KBM-7 (cell line): ENCODE measurements around the gene NUBP1.
"Not testable (repeated sequence)": the region's sequence is repeated elsewhere in the genome, so short reads cannot be mapped to it uniquely, and the experiment has no call there.

Experiments used
- DNase-seq: peaks from one replicate; pipeline ENCODE4 v3.0.0-alpha.2; 2015
- in situ Hi-C: fragments of 300-500 bp; cut with MboI; formaldehyde crosslinking; loops from 2 replicates; pipeline ENCODE4 v1.14.3; 2020; ENCODE audit warnings: low sequenced_read_pairs, low pct_unique_long_range_greater_than_20kb, mixed read lengths

NUBP1 gene

DNA sequence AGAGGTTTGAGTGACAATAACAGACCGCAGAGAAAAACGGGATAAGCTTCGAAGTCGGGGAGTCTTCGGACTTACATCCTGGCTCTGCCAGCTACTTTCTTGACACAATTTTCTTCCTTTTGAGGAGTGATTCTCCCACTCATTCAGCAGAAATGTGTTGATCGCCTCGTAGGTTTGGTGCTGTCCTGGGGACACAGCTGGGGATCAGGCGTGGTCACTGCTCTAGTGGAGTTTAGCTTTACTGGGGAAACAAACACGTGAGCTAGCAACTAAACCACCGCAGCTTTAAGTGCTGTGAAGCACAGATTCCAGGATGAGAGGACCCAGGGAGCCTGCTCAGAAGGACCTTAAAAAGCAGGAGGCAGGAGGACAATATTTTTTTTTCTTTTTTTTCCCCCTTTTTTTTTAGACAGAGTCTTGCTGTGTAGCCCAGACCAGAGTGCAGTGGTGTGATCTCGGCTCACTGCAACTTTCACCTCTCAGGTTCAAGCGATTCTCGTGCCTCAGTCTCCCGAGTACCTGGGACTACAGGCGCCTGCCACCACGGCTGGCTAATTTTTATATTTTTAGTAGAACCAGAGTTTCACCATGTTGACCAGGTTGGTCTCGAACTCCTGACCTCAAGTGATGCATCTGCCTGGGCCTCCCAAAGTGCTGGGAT, 858 bp downstream of the NUBP1 start:
- in situ Hi-C loops: loop anchor here (25.0 kb wide), 1 partner anchor 482 kb away; no protein-coding TSS in a partner anchor
- no peak for DNase-seq

DNA sequence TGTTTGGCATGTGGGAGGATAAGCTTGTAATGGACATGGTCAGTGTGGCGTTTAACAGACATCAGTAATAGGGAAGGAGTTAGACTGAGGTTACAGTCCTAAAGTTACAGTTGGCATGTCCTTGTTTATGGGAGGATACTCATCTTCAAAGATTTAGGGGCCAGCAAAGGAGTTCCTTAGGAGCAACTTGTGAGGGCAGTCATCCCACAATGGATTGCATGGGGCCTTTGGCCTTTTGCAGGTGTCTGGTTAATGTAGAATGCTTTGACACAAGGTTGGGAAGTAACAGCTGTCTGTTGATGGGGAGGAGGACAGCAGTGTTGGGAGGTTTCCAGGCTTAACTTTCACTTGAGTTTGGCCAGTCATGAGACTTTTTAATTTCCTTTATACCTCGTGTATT, 2.2 kb downstream of the NUBP1 start:
- in situ Hi-C loops: loop anchor here (25.0 kb wide), 1 partner anchor 484 kb away; no protein-coding TSS in a partner anchor
- DNase-seq: no peak

DNA sequence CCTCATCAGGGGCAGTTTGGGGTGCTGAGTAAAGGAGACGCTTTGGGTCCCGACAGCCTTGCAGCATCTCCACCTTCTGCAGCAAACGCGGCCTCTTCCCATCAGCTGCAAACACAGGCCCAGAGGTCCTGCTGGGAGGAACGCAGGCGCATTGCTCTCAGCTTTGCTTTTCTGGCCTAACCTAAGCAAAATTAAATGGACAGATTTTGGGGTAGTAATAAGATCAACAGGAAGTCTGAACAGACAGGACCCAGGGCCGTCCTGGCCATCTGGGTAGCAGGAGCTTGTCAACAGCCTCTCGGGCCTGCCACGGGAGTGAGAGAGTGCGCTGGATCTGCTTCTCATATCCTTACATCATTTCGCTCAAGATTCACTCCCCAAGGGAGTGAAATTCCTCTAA, 7.2 kb downstream of the NUBP1 start:
- DNase-seq: no peak
- in situ Hi-C loops: no loop called here

- in situ Hi-C loops: no loop called here
- DNase-seq: no peak
These were observed 7.7 kb downstream of the NUBP1 start for GRCh38 chr16:10751291-10751697.

DNA sequence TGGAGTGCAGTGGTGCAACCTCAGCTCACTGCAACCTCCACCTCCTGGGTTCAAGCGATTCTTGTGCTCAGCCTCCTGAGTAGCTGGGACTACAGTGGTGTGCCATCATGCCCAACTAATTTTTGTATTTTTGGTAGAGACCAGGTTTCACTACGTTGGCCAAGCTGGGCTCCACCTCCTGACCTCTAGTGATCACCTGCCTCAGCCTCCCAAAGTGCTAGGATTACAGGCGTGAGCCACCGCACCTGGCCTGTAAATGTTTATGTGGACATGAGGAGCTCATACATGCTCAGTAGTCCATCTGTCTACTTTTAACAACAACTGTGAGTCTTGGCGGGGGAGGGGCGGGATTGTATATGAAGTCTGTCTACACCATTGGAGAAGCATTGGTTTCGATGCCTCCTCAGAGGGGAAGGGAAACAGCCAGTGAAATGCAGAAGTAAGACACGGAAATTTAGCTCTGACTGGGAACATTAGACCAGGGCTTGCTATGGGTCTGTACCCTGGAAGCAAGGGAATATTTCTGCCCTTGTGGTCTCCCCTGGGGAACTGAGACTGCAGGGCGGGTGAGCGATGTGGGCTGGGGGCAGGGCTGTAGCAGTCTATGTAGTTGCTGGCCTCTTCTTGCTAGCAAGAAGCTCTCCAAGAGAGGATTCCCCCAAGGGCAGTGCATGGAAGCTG, 9.3 kb downstream of the NUBP1 start:
- in situ Hi-C loops: no loop called here
- DNase-seq: peak; percentile 82

DNA sequence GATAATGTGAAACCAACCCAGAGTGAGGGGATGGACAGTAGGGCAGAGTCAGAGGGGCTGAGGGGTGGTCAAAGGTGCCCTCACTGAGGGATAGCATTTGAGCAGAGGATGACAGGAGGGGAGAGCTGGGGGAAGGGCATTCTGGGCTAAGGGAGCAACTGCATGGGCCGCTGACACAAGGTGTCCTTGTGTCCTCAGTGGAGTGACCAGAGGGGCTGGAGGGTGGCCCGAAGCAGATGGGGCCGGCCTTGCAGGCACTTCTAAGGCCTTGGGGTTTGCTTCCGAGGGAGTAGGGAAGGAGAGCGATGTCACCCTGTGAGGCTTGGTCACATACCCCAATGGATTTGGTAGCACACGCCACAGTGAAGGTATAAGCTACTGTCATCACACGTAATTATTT, 10.0 kb downstream of the NUBP1 start:
- in situ Hi-C loops: no loop called here
- DNase-seq: no peak

GRCh38 chr16:10754941-10755340, 11.3 kb downstream of the NUBP1 start:
- in situ Hi-C loops: no loop called here
- no peak for DNase-seq

GRCh38 chr16:10756574-10756973, 12.9 kb downstream of the NUBP1 start:
- in situ Hi-C loops: no loop called here
- DNase-seq: peak; percentile 54

- in situ Hi-C loops: no loop called here
- no peak for DNase-seq
These were observed 17.2 kb downstream of the NUBP1 start for GRCh38 chr16:10760858-10761257.

GRCh38 chr16:10761373-10761772, 17.7 kb downstream of the NUBP1 start:
- no peak for DNase-seq
- in situ Hi-C loops: no loop called here

- in situ Hi-C loops: no loop called here
- DNase-seq: no peak
These were observed 18.8 kb downstream of the NUBP1 start for GRCh38 chr16:10762336-10763016.

- no peak for DNase-seq
- in situ Hi-C loops: no loop called here
These were observed 19.8 kb downstream of the NUBP1 start for GRCh38 chr16:10763456-10763855.

DNA sequence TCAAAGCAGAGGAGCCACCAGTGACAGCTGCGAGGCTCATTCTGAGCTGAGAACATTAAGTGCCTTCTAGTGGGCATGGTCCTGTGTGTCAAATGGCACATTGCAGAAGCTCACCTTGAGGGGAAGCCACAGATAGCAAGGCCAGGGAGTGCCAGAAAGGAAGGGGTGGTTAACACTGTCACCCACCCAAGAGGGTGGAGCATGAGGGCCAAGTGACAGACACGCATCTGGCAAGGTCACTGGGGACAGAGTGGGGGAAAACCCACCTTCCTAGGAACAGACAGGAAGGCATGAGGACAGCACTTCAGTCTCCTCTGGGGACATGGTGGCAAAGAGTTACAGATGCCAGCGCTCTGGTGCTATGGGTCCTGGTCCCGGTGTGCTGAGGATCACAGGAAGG, 22.1 kb downstream of the NUBP1 start:
- in situ Hi-C loops: no loop called here
- no peak for DNase-seq

- in situ Hi-C loops: no loop called here
These were observed 23.5 kb downstream of the NUBP1 start for GRCh38 chr16:10767127-10767526.

GRCh38 chr16:10769381-10769780, 25.7 kb downstream of the NUBP1 start:
- in situ Hi-C loops: no loop called here
- no peak for DNase-seq

More at GRCh38 chr16:10767127-10767526, 23.5 kb downstream of the NUBP1 start:
- DNase-seq: no peak

GRCh38 chr16:10770907-10771306, 27.3 kb downstream of the NUBP1 start:
- DNase-seq: peak; percentile 53
- in situ Hi-C loops: no loop called here

DNA sequence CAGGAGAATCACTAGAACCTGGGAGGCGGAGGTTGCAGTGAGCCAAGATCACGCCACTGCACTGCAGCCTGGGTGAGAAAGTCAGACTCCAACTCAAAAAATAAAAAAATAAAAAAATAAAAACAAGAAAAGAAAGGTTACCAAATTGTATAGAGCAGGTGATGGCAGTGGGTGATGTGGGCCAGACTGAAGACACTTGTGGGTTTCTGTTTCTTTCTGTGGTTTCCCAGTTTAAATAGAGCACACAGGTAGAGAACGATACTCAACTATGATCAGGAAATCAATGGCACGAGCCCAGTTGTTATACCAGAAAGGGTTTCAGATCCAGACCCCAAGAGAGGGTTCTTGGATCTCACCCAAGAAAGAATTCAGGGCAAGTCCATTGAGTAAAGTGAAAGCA, 32.6 kb downstream of the NUBP1 start:
- DNase-seq: no peak
- in situ Hi-C loops: no loop called here

GRCh38 chr16:10776923-10777322, 33.3 kb downstream of the NUBP1 start:
- DNase-seq, in situ Hi-C loops: not testable (repeated sequence)

DNA sequence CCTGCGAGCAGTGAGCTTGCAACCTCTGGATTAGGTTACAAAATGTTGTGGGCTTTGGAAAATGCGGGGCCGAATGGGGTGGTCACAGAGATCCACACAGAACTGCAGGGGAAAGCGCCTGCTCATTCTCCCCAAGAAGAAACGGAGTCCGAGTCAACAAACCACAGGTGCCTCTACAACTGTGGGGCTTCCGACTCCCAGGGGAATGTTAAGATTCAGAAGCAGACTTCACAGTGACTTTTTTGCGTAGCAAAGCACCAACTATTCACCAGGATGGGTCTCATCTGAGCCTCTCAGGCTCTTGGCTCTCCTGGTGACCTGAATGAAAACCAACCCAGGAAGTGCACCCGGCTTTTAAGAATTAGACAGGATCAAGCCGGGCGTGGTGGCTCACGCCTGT, 33.7 kb downstream of the NUBP1 start:
- in situ Hi-C loops: no loop called here
- DNase-seq: no peak

DNA sequence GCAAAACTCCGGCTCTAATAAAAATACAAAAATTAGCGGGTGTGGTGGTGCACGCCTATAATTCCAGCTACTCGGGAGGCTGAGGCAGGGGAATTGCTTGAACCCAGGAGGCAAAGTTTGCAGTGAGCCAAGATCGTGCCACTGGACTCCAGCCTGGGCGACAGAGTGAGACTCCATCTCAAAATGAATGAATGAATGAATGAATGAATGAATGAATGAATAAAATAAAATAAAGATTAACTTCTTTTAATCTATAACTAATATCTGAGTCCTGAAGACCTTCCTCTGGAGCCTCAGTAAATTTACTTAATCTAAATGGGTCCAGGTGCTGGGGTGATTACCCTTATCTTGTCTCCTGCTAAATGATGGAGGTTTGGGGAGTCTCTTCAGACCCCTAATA, 36.3 kb downstream of the NUBP1 start:
- in situ Hi-C loops, DNase-seq: not testable (repeated sequence)
